Spleen (tissue), 11 donors: Measurements from ENCODE around the gene RABEPK. TPM values are rescaled to one million over a fixed set of nuclear protein-coding genes. Genes with fewer than 3 reads are reported as not detected.
"Not testable (repeated sequence)": the region's sequence is repeated elsewhere in the genome, so short reads cannot be mapped to it uniquely, and the experiment has no call there.

Experiments used
- DNase-seq: peaks from one replicate; pipeline ENCODE4 v3.0.0-alpha.2; 2020
- H3K27ac ChIP-seq, 8 donors: fragments of 200-600 bp; sonication (generic) in 7 of 8; 1 replicate in 4 of 8; 2 replicates in 4 of 8; pipeline versions ENCODE4 v1.5.0 to v1.8.0; 2016 to 2021; ENCODE audit warnings: inconsistent platforms in 4 of 8, mild to moderate bottlenecking in 4 of 8, moderate library complexity in 1 of 8
- H3K27me3 ChIP-seq, 7 donors: fragments of 200-600 bp; sonication (generic) in 6 of 7; replicated peaks in 1 of 7; 1 replicate in 4 of 7; 2 replicates in 3 of 7; pipeline versions ENCODE4 v1.5.0 to v1.8.0; 2016 to 2021; ENCODE audit warnings: inconsistent platforms in 3 of 7, mild to moderate bottlenecking in 1 of 7
- H3K36me3 ChIP-seq, 6 donors: fragments of 200-600 bp; sonication (generic) in 5 of 6; 1 replicate in 4 of 6; 2 replicates in 2 of 6; pipeline versions ENCODE4 v1.5.0 to v1.8.0; 2016 to 2021; ENCODE audit warnings: inconsistent platforms in 2 of 6
- H3K4me1 ChIP-seq, 6 donors: fragments of 200-600 bp; sonication (generic) in 5 of 6; 1 replicate in 3 of 6; 2 replicates in 3 of 6; pipeline versions ENCODE4 v1.5.0 to v1.8.0; 2016 to 2021; ENCODE audit warnings: inconsistent platforms in 3 of 6
- H3K4me3 ChIP-seq, 8 donors: fragments of 200-600 bp; sonication (generic) in 7 of 8; 1 replicate in 4 of 8; 2 replicates in 4 of 8; pipeline versions ENCODE4 v1.5.0 to v1.8.0; 2016 to 2021; ENCODE audit warnings: inconsistent platforms in 4 of 8, mild to moderate bottlenecking in 4 of 8, moderate library complexity in 2 of 8
- H3K9me3 ChIP-seq, 8 donors: fragments of 200-600 bp; sonication (generic) in 7 of 8; 1 replicate in 4 of 8; 2 replicates in 4 of 8; pipeline versions ENCODE4 v1.5.0 to v1.8.0; 2016 to 2021; ENCODE audit warnings: inconsistent platforms in 4 of 8
- POLR2A ChIP-seq, 3 donors: fragments of 450-650 bp; IDR thresholded peaks; one replicate each; pipeline ENCODE4 v1.5.1; 2017; ENCODE audit warnings: antibody characterized with exemption in 3 of 3, mild to moderate bottlenecking in 1 of 3
- POLR2AphosphoS5 ChIP-seq, 3 donors: sonication (generic); formaldehyde crosslinking; IDR thresholded peaks; one replicate each; pipeline ENCODE4 v1.5.1; 2017; ENCODE audit warnings: antibody characterized with exemption in 3 of 3
- WGBS, 5 donors: extraction: QIAGEN DNeasy Blood & Tissue Kit in 3 of 5; methylation state at CpG; one replicate each; pipeline versions ENCODE4 v1.1.5 to v1.1.7; 2013 to 2018; 5-methylcytosine and 5-hydroxymethylcytosine counted together
- intact Hi-C: fragments of 100-400 bp; cut with DNase I; formaldehyde crosslinking; loops from one replicate; pipeline ENCODE4 v1.15.0; 2023; ENCODE audit warnings: low total_unique reads
- polyA plus RNA-seq, 3 donors: library from polyadenylated mRNA; stranded (reverse); fragments of 200-250 nt; gene quantifications; one replicate each; pipeline ENCODE4 v1.2.1, GENCODE V29; 2013
- total RNA-seq, 7 donors: library from RNA; depleted of rRNA in 3 of 7; stranded (reverse); fragments of >200 nt in 3 of 7; fragmentation: NEBNext Ultra II Directional in 4 of 7; extraction: Animal tissue kit (Norgen Biotek cat#: 25700) in 4 of 7; gene quantifications; one replicate each; pipeline versions ENCODE4 v1.1.0 to v1.2.1, GENCODE V29; 2016 to 2021
- TF ChIP-seq, protein P1 (sequence below), 11 experiments: fragments of 200-600 bp in 7 of 11; fragments of 450-650 bp in 4 of 11; sonication (generic) in 4 of 11; IDR thresholded peaks in 8 of 11; conservative IDR thresholded peaks in 3 of 11; 1 replicate in 7 of 11; 2 replicates in 4 of 11; pipeline versions ENCODE4 v1.4.0 to v1.8.0; 2016 to 2021; ENCODE audit warnings: antibody characterized with exemption in 11 of 11, inconsistent platforms in 4 of 11, mild to moderate bottlenecking in 1 of 11
- donor health status: healthy with polysubstance abuse.
- donor health status: DM: no; HTN: no; CAD: no; lungs with moderate emphysema.
- donor health status: DM: no; HTN: no; CAD: no.
- donor health status: Bipolar disorder and iron deficiency.
- donor health status: healthy.
- donor health status: DM: no; HTN: no; CAD: no.
- donor health status: DM: yes; HTN: yes; CAD: no.

RABEPK gene
- total and polyA plus RNA-seq, 10 donors: 6.2 to 17.1 (median 11.9) TPM

DNA sequence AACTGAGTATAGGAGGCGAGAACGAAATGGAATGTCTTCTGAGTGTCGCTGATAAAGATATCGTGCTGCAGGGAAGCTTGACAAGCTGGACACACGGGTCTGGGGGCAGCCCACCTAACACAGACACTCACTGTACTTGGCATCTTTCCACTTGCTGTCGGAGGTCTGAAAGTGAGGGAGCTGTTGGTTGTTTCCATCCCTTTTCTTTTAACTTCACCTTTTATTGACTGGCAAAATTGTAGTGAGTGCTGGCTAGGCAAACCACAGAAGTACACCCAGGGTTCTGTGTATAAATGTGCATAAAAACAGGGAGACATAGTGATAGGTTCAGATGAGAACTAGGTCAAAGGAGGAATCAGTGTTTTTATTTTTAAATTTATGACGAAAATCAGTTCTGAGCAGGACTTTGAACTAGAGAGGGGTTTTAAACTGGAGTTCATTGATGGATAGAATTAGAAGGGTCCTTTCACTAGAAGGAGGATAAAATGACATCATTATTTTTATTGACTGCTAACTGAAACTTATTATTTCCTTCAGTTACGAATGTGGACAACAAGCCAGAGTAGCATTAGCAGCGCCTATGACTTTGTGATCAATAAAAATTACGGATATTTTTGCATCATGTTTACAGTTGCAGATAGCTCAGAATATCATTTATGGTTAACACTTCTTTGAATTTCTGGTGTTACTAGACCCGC lies 62.1 kb downstream of the RABEPK start:
- H3K36me3 ChIP-seq: peaks cover 0 to 39% (median 11%) of the 10 kb centered on the region in 6 donors
- DNase-seq: no peak
- no peaks in the 10 kb centered on the region for H3K27me3 ChIP-seq
- peaks cover 0 to 10% (median 0%) of the 10 kb centered on the region in 8 donors for H3K9me3 ChIP-seq
- intact Hi-C loops: no loop called here
- TF ChIP-seq POLR2AphosphoS5 (IDR thresholded peaks at IDR 0.05): no peak
- TF ChIP-seq, protein P1, sequence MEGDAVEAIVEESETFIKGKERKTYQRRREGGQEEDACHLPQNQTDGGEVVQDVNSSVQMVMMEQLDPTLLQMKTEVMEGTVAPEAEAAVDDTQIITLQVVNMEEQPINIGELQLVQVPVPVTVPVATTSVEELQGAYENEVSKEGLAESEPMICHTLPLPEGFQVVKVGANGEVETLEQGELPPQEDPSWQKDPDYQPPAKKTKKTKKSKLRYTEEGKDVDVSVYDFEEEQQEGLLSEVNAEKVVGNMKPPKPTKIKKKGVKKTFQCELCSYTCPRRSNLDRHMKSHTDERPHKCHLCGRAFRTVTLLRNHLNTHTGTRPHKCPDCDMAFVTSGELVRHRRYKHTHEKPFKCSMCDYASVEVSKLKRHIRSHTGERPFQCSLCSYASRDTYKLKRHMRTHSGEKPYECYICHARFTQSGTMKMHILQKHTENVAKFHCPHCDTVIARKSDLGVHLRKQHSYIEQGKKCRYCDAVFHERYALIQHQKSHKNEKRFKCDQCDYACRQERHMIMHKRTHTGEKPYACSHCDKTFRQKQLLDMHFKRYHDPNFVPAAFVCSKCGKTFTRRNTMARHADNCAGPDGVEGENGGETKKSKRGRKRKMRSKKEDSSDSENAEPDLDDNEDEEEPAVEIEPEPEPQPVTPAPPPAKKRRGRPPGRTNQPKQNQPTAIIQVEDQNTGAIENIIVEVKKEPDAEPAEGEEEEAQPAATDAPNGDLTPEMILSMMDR (IDR thresholded peaks at IDR 0.05 in 8 of 11, conservative IDR thresholded peaks at IDR 0.05 in 3 of 11): no peak
- TF ChIP-seq POLR2A (IDR thresholded peaks at IDR 0.05): no peak
- H3K4me3 ChIP-seq: peak overlapping the region; percentile 65 to 93 (median 90)
- H3K27ac ChIP-seq: peak overlapping the region; percentile 84 to 98 (median 96)
- WGBS, 5 donors: 22 to 29% (median 26%) methylated on average over 11 of the region's 11 CpGs
- H3K4me1 ChIP-seq: peaks cover 18 to 77% (median 40%) of the 10 kb centered on the region in 6 donors

DNA sequence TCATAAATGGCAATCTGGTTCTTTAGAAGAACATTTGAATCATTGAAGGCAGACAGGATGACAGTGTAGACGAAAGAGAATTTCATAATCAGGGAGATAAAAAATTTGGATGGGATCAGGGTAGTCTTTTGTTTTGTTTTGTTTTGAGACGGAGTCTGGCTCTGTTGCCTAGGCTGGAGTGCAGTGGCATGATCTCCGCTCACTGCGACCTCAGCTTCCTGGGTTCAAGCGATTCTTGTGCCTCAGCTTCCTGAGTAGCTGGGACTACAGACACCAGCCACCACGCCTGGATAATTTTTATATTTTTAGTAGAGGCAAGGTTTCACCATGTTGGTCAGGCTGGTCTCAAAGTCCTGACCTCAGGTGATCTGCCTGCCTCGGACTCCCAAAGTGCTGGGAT lies 63.7 kb downstream of the RABEPK start:
- Histone ChIP-seq H3K4me3 (peak overlapping the region in 1 of 8 donors; percentile 24), H3K9me3 (peaks cover 0 to 10% (median 0%) of the 10 kb centered on the region in 8 donors), H3K4me1 (peaks cover 18 to 83% (median 46%) of the 10 kb centered on the region in 6 donors), H3K36me3 (peaks cover 0 to 54% (median 12%) of the 10 kb centered on the region in 6 donors), H3K27ac (peak overlapping the region in 2 of 8 donors; percentile 9 to 28)
- intact Hi-C loops, DNase-seq, H3K27me3 ChIP-seq: not testable (repeated sequence)
- 36 to 48% (median 41%) methylated on average over 7 of the region's 7 CpGs for WGBS, 5 donors

DNA sequence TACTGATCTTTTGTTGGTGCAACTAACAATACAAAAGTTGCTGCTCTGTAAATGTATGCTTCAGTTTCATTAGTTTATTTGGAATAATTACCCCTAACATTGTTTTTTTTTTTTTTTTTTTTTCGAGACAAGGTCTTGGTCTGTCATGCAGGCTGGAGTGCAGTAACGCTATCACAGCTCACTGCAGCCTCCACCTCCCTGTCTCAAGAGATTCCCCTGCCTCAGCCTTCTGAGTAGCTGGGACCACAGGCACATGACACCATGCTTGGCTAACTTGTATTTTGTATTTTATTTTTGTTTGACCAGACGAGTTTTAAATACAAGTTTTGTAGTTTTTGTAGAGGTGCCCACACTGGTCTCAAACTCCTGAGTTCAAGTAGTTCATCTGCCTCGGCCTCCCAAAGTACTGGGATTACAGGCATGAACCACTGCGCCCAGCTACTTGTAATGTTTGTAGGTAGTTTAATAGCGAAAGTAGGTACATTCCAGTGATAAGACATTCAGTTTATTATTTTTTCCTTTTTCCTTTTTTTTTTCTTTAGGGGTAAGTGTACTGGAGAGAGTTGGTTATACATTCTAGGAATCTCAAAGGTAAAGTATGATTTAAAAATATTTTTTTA lies 68.2 kb downstream of the RABEPK start:
- TF ChIP-seq POLR2A (IDR thresholded peaks at IDR 0.05): no peak
- TF ChIP-seq, protein P1 (IDR thresholded peaks at IDR 0.05 in 8 of 11, conservative IDR thresholded peaks at IDR 0.05 in 3 of 11): no peak
- no peak for TF ChIP-seq POLR2AphosphoS5 (IDR thresholded peaks at IDR 0.05)
- Histone ChIP-seq H3K4me1 (peaks cover 8 to 84% (median 36%) of the 10 kb centered on the region in 6 donors), H3K9me3 (no peaks in the 10 kb centered on the region), H3K27me3 (no peaks in the 10 kb centered on the region), H3K36me3 (peaks cover 0 to 84% (median 12%) of the 10 kb centered on the region in 6 donors), H3K4me3 (no peak overlapping the region), H3K27ac (no peak overlapping the region)
- 66 to 86% (median 77%) methylated on average over 6 of the region's 6 CpGs for WGBS, 5 donors
- no peak for DNase-seq
- intact Hi-C loops: no loop called here

DNA sequence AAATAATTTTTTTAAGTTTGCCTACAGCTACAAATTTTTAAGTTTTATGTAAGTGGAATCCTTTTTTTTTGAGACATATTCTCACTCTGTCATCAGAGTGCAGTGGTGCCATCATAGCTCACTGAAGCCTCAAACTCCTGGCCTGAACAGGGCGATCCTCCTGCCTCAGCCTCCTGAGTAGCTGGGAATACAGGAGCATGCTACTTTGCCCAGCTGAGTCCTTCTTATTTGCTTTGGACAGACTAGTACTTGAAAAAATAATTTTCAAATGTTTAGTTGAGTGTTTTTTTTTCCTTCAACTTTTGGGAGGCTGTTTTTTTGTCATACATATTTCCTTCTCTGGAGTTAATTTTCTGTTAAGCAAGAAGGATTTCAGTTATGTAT lies 68.7 kb downstream of the RABEPK start:
- no peak for DNase-seq
- H3K4me1 ChIP-seq: peaks cover 4 to 80% (median 31%) of the 10 kb centered on the region in 6 donors
- H3K27me3 ChIP-seq: no peaks in the 10 kb centered on the region
- no peaks in the 10 kb centered on the region for H3K9me3 ChIP-seq
- 94 to 100% (median 96%) methylated on average over 1 of the region's 1 CpG for WGBS, 5 donors
- TF ChIP-seq, protein P1 (IDR thresholded peaks at IDR 0.05 in 8 of 11, conservative IDR thresholded peaks at IDR 0.05 in 3 of 11): no peak
- no peak for TF ChIP-seq POLR2AphosphoS5 (IDR thresholded peaks at IDR 0.05)
- no peak for TF ChIP-seq POLR2A (IDR thresholded peaks at IDR 0.05)
- no peak overlapping the region for H3K27ac ChIP-seq
- peaks cover 0 to 79% (median 12%) of the 10 kb centered on the region in 6 donors for H3K36me3 ChIP-seq
- intact Hi-C loops: no loop called here
- no peak overlapping the region for H3K4me3 ChIP-seq
